ENCODE data around the gene FAIM2. TPM values are rescaled to one million over a fixed set of nuclear protein-coding genes. Genes with fewer than 3 reads are reported as not detected.
"Not testable (repeated sequence)": the region's sequence is repeated elsewhere in the genome, so short reads cannot be mapped to it uniquely, and the experiment has no call there.

FAIM2 gene
- total and polyA plus RNA-seq, 9 of the 15 experiments (the other 6 are each of a cell fraction or from before 2014, with no cell fraction given) = 0.01 to 0.10 TPM; not detected in 7

DNA sequence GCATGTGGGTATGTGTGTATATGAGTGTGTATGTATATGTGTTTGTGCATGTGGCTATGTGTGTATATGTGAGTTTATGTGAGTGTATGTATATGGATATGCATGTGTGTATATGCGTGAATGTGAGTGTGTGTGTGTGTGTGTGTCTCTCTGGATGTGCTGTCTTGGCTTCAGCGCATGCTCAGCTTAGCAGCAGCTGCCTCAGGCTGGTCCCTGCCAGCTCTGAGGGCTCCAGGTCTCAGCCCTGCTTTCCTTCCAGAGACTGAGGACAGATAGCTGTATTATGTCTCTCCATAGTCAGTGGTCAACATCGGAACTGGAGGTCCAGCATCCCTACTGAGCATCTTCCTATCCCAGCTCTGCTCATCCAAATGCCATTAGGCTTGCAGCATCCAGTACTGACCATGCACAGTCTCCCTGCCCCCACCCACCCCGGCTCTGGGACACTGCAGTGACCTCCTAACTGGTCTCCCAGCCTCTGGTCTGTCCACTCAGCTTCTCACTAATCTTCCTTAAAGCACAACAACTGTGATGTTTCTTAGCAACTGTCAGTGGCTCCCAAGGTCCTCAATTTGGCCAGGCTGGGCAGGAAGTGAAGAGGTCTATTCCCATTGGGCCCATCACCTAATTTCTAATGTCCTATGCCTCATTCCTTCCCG lies 22.8 kb downstream of the FAIM2 start:
- in situ Hi-C loops (cut with MboI) = no loop called here
- Histone ChIP-seq H3K9me3 (replicated peaks; ENCODE audit: control insufficient read depth, insufficient read depth, low read depth, low read length) (peaks cover 18% of the 10 kb centered on the region), H3K9me1 (ENCODE audit: control insufficient read depth, insufficient read depth, low read length) (no peaks in the 10 kb centered on the region), H3K79me2 (ENCODE audit: control insufficient read depth, insufficient read depth, low read length) (no peaks in the 10 kb centered on the region), H2AFZ (ENCODE audit: low read depth, low read length) (no peak overlapping the region), H4K20me1 (replicated peaks; ENCODE audit: control insufficient read depth, insufficient read depth, low read length) (peaks cover 6% of the 10 kb centered on the region), H3K4me2 (ENCODE audit: insufficient read depth, low read length) (no peak overlapping the region), H3K4me3 (no peak overlapping the region), H3K9ac (ENCODE audit: insufficient read depth in 1 of 2, low read depth in 2 of 2, low read length in 2 of 2) (no peak overlapping the region), H3K27ac (ENCODE audit: extremely low read depth, low read depth, low read length) (no peak overlapping the region), H3K36me3 (ENCODE audit: control insufficient read depth, insufficient read depth, low read length) (no peaks in the 10 kb centered on the region), H3K4me1 (replicated peaks in 1 of 2; ENCODE audit: control insufficient read depth in 2 of 2, insufficient read depth in 2 of 2, low read length in 2 of 2) (peaks cover 0 to 3% of the 10 kb centered on the region in 2 experiments; a peak in 1 of 5 replicates), H3K27me3 (ENCODE audit: control insufficient read depth in 2 of 2, insufficient read depth in 2 of 2, low read length in 2 of 2) (peaks cover 17 to 39% of the 10 kb centered on the region in 2 experiments; a peak in 4 of 5 replicates)
- TF ChIP-seq NFE2 (IDR thresholded peaks at IDR 0.05; ENCODE audit: low read depth) (no peak), KDM1A (IDR thresholded peaks at IDR 0.05) (peak in 1 of 2 experiments; percentile 6; a peak in 1 of 4 replicates)
- POLR2A ChIA-PET = no interaction called here
- FAIRE-seq = no peak
- BruUV-seq (replicated peaks) = no TSS peak
- ATAC-seq = no peak
- intact Hi-C loops (cut with micrococcal nuclease) = no loop called here
- DNase-seq (ENCODE audit: extremely low read depth in 1 of 4, low spot score in 3 of 4) = no peak
- CTCF ChIA-PET (ENCODE audit: low intra/inter-chr PET ratio) = interaction anchor here (0.6 kb wide), 1 partner anchor 81 kb away, joined by 3 read pairs; the partner anchor contains the start of gene AQP5
- 39% methylated on average over 5 of the region's 5 CpGs for WGBS (ENCODE audit: insufficient coverage, low coverage, missing lambda C conversion rate)

DNA sequence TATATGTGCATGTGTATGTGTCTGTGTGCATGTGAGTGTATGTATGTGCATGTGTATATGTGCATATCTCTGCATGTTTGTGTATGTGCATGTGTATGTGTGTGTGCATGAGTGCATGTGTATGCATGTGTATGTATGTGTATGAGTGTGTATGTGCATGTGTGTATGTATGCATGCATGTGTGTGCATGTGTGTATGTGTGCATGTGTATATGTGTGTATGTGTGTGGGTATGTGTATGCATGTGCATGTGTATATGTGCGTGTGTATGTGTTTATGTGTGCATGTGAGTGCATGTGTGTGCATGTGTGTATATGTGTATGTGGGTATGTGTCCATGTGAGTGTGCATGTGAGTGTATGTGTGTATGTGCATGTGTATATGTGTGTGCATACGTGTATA lies 24.6 kb downstream of the FAIM2 start:
- BruUV-seq (replicated peaks); H3K9ac ChIP-seq (ENCODE audit: insufficient read depth in 1 of 2, low read depth in 2 of 2, low read length in 2 of 2); H3K36me3 ChIP-seq (ENCODE audit: control insufficient read depth, insufficient read depth, low read length); H2AFZ ChIP-seq (ENCODE audit: low read depth, low read length); ATAC-seq; H3K4me2 ChIP-seq (ENCODE audit: insufficient read depth, low read length); CTCF ChIA-PET (ENCODE audit: low intra/inter-chr PET ratio); H4K20me1 ChIP-seq (replicated peaks; ENCODE audit: control insufficient read depth, insufficient read depth, low read length); H3K4me3 ChIP-seq; DNase-seq (ENCODE audit: extremely low read depth in 1 of 4, low spot score in 3 of 4); H3K27ac ChIP-seq (ENCODE audit: extremely low read depth, low read depth, low read length); in situ Hi-C loops (cut with MboI); H3K4me1 ChIP-seq (replicated peaks in 1 of 2; ENCODE audit: control insufficient read depth in 2 of 2, insufficient read depth in 2 of 2, low read length in 2 of 2); intact Hi-C loops (cut with micrococcal nuclease); H3K9me1 ChIP-seq (ENCODE audit: control insufficient read depth, insufficient read depth, low read length); POLR2A ChIA-PET; H3K79me2 ChIP-seq (ENCODE audit: control insufficient read depth, insufficient read depth, low read length): not testable (repeated sequence)
- Histone ChIP-seq H3K27me3 (ENCODE audit: control insufficient read depth in 2 of 2, insufficient read depth in 2 of 2, low read length in 2 of 2) (peaks cover 4 to 22% of the 10 kb centered on the region in 2 experiments; a peak in 3 of 5 replicates), H3K9me3 (replicated peaks; ENCODE audit: control insufficient read depth, insufficient read depth, low read depth, low read length) (peaks cover 18% of the 10 kb centered on the region)
- 7% methylated on average over 1 of the region's 2 CpGs for WGBS (ENCODE audit: insufficient coverage, low coverage, missing lambda C conversion rate)
- FAIRE-seq = peak; percentile 19
